Peyer's patch (tissue), 4 donors: ENCODE results near the gene KCNK13. TPM values are rescaled to one million over a fixed set of nuclear protein-coding genes. Genes with fewer than 3 reads are reported as not detected.
"Not testable (repeated sequence)": the region's sequence is repeated elsewhere in the genome, so short reads cannot be mapped to it uniquely, and the experiment has no call there.

ENCODE experiments used
- DNase-seq, 3 donors: peaks; one replicate each; pipeline ENCODE4 v3.0.0-alpha.2; 2017 to 2019
- H3K27ac ChIP-seq, 4 donors: fragments of 200-600 bp; sonication (generic); one replicate each; pipeline ENCODE4 v1.5.1; 2016 to 2019
- H3K27me3 ChIP-seq, 2 donors: fragments of 200-600 bp; sonication (generic); one replicate each; pipeline ENCODE4 v1.5.1; 2019
- H3K36me3 ChIP-seq, 3 donors: fragments of 200-600 bp; sonication (generic); one replicate each; pipeline ENCODE4 v1.5.1; 2016 to 2019
- H3K4me1 ChIP-seq, 4 donors: fragments of 200-600 bp; sonication (generic); one replicate each; pipeline ENCODE4 v1.5.1; 2016 to 2019
- H3K4me3 ChIP-seq, 4 donors: fragments of 200-600 bp; sonication (generic); 1 replicate in 3 of 4; 2 replicates in 1 of 4; pipeline ENCODE4 v1.5.1; 2016 to 2019; ENCODE audit warnings: mild to moderate bottlenecking in 1 of 4
- H3K9me3 ChIP-seq, 4 donors: fragments of 200-600 bp; sonication (generic); one replicate each; pipeline ENCODE4 v1.5.1; 2016 to 2019; ENCODE audit warnings: mild to moderate bottlenecking in 1 of 4
- POLR2A ChIP-seq, 2 donors: fragments of 450-650 bp; IDR thresholded peaks; one replicate each; pipeline ENCODE4 v1.5.1; 2017; ENCODE audit warnings: antibody characterized with exemption in 2 of 2, mild to moderate bottlenecking in 2 of 2, moderate library complexity in 2 of 2
- total RNA-seq, 4 donors: library from RNA; depleted of rRNA; stranded (reverse); fragments of >200 nt; gene quantifications; one replicate each; pipeline ENCODE4 v1.1.0, GENCODE V29; 2016
- TF ChIP-seq, protein P1 (sequence below), 6 experiments: fragments of 450-650 bp in 4 of 6; fragments of 200-600 bp in 2 of 6; sonication (generic) in 1 of 6; IDR thresholded peaks; one replicate each; pipeline ENCODE4 v1.5.1; 2017 to 2019; ENCODE audit warnings: antibody characterized with exemption in 6 of 6, mild to moderate bottlenecking in 3 of 6, moderate library complexity in 1 of 6

The KCNK13 gene
- total RNA-seq, 4 donors from 2014 or later = not detected

- H3K36me3 ChIP-seq = no peaks in the 10 kb centered on the region
- no peak for TF ChIP-seq POLR2A (IDR thresholded peaks at IDR 0.05)
- TF ChIP-seq, protein P1, sequence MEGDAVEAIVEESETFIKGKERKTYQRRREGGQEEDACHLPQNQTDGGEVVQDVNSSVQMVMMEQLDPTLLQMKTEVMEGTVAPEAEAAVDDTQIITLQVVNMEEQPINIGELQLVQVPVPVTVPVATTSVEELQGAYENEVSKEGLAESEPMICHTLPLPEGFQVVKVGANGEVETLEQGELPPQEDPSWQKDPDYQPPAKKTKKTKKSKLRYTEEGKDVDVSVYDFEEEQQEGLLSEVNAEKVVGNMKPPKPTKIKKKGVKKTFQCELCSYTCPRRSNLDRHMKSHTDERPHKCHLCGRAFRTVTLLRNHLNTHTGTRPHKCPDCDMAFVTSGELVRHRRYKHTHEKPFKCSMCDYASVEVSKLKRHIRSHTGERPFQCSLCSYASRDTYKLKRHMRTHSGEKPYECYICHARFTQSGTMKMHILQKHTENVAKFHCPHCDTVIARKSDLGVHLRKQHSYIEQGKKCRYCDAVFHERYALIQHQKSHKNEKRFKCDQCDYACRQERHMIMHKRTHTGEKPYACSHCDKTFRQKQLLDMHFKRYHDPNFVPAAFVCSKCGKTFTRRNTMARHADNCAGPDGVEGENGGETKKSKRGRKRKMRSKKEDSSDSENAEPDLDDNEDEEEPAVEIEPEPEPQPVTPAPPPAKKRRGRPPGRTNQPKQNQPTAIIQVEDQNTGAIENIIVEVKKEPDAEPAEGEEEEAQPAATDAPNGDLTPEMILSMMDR (IDR thresholded peaks at IDR 0.05) = no peak
- no peak overlapping the region for H3K4me3 ChIP-seq
- no peaks in the 10 kb centered on the region for H3K9me3 ChIP-seq
- H3K27me3 ChIP-seq = no peaks in the 10 kb centered on the region
- DNase-seq = no peak
- no peaks in the 10 kb centered on the region for H3K4me1 ChIP-seq
- no peak overlapping the region for H3K27ac ChIP-seq
Measured at GRCh38 chr14:90088176-90088575, 26.4 kb downstream of the KCNK13 start.

GRCh38 chr14:90089486-90089885 is 27.7 kb downstream of the KCNK13 start:
- not testable (repeated sequence) for DNase-seq, H3K27ac ChIP-seq, H3K4me3 ChIP-seq, H3K4me1 ChIP-seq, H3K27me3 ChIP-seq, H3K36me3 ChIP-seq, H3K9me3 ChIP-seq

GRCh38 chr14:90091393-90091792 is 29.6 kb downstream of the KCNK13 start:
- Histone ChIP-seq H3K27me3 (no peaks in the 10 kb centered on the region), H3K4me1 (no peaks in the 10 kb centered on the region), H3K36me3 (no peaks in the 10 kb centered on the region), H3K9me3 (no peaks in the 10 kb centered on the region), H3K27ac (no peak overlapping the region), H3K4me3 (no peak overlapping the region)
- DNase-seq = no peak
- no peak for TF ChIP-seq POLR2A (IDR thresholded peaks at IDR 0.05)
- TF ChIP-seq, protein P1 (IDR thresholded peaks at IDR 0.05) = no peak

GRCh38 chr14:90093942-90094595 is 32.3 kb downstream of the KCNK13 start:
- Histone ChIP-seq H3K27ac (no peak overlapping the region), H3K36me3 (no peaks in the 10 kb centered on the region), H3K4me3 (no peak overlapping the region), H3K4me1 (no peaks in the 10 kb centered on the region), H3K9me3 (no peaks in the 10 kb centered on the region), H3K27me3 (no peaks in the 10 kb centered on the region)
- TF ChIP-seq POLR2A (IDR thresholded peaks at IDR 0.05) = no peak
- TF ChIP-seq, protein P1 (IDR thresholded peaks at IDR 0.05) = no peak
- no peak for DNase-seq

DNA sequence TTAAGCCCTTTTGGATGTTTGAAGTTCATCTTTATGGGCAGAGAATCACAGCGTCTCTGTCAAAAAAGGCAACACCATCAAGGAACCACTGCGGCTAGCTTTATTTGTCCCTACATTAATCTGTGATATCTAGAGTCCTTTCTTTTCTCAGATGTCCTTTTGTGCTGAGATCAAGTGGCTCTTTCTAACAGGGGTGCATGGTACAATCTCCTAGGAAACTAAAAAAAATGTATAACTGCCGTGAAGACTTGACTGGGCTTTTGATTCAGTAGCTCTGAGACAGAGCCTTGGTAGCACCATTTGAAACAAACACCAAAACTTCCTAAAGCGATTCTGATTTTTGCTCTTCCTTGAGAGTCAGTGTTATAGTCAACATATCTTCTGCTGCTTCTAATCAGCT is 33.3 kb downstream of the KCNK13 start:
- no peaks in the 10 kb centered on the region for H3K27me3 ChIP-seq
- H3K9me3 ChIP-seq = no peaks in the 10 kb centered on the region
- H3K36me3 ChIP-seq = no peaks in the 10 kb centered on the region
- H3K27ac ChIP-seq = no peak overlapping the region
- no peak for DNase-seq
- no peak overlapping the region for H3K4me3 ChIP-seq
- no peaks in the 10 kb centered on the region for H3K4me1 ChIP-seq
- no peak for TF ChIP-seq POLR2A (IDR thresholded peaks at IDR 0.05)
- TF ChIP-seq, protein P1 (IDR thresholded peaks at IDR 0.05) = no peak

DNA sequence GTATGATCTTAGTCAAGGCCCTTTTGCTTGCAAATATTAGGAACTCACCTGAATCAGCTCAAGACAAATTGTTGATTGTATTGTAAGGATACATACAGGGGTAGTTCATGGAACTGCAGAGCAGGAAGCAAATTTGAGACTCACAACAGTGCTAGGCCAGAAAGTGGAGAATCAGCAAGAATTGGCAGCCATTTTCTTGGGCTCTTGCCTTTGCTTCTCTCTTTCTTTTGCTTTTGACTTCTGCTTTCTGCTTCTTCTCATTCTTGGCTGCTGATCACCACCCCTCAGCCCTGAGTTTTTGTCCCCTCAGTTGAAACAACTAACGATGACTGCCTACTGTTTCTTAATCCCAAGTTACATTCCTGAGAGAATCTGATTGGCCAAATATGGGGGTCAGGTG is 34.8 kb downstream of the KCNK13 start:
- DNase-seq = no peak
- no peaks in the 10 kb centered on the region for H3K36me3 ChIP-seq
- H3K9me3 ChIP-seq = no peaks in the 10 kb centered on the region
- no peak overlapping the region for H3K27ac ChIP-seq
- H3K27me3 ChIP-seq = no peaks in the 10 kb centered on the region
- TF ChIP-seq POLR2A (IDR thresholded peaks at IDR 0.05) = no peak
- TF ChIP-seq, protein P1 (IDR thresholded peaks at IDR 0.05) = no peak
- no peaks in the 10 kb centered on the region for H3K4me1 ChIP-seq
- H3K4me3 ChIP-seq = no peak overlapping the region
